SK-N-SH treated with all-trans-retinoic acid at 6 μM for 48 hours (cell line): Measurements from ENCODE around the gene SYK.

Experiments
- ATAC-seq: fragments of 200-7000 bp; cut with Tn5 transposase; 3 replicates; pipeline ENCODE4 v1.9.1; 2020; ENCODE audit warnings: mild to moderate bottlenecking, moderate library complexity
- ARNTL ChIP-seq: fragments of 450-650 bp; formaldehyde crosslinking; IDR thresholded peaks from 2 replicates; pipeline ENCODE4 v1.5.0; 2020; ENCODE audit warnings: low read depth, mild to moderate bottlenecking, moderate library complexity, borderline replicate concordance
- BACH2 ChIP-seq: fragments of 250-450 bp; sonication (Bioruptor Pico); IDR thresholded peaks from 2 replicates; pipeline ENCODE4 v1.9.0; 2021; ENCODE audit warnings: mild to moderate bottlenecking, borderline replicate concordance
- CREB5 ChIP-seq: fragments of 250-450 bp; sonication (Bioruptor Pico); IDR thresholded peaks from 2 replicates; pipeline ENCODE4 v1.5.1; 2020; ENCODE audit warnings: low read depth, mild to moderate bottlenecking, moderate library complexity
- CSDC2 ChIP-seq: fragments of 250-450 bp; sonication (Bioruptor Pico); IDR thresholded peaks from 2 replicates; pipeline ENCODE4 v1.5.0; 2020; ENCODE audit warnings: mild to moderate bottlenecking, moderate library complexity
- ESRRG ChIP-seq: fragments of 250-450 bp; sonication (Bioruptor Pico); IDR thresholded peaks from 2 replicates; pipeline ENCODE4 v1.6.1; 2021; ENCODE audit warnings: mild to moderate bottlenecking
- OSR1 ChIP-seq: fragments of 250-450 bp; sonication (Bioruptor Pico); IDR thresholded peaks from 2 replicates; pipeline ENCODE4 v1.8.0; 2022; ENCODE audit warnings: moderate library complexity, mild to moderate bottlenecking, inconsistent platforms
- PPARA ChIP-seq: fragments of 250-450 bp; sonication (Bioruptor Pico); IDR thresholded peaks from 2 replicates; pipeline ENCODE4 v1.5.0; 2020; ENCODE audit warnings: mild to moderate bottlenecking, borderline replicate concordance
- RARB ChIP-seq: fragments of 250-450 bp; sonication (Bioruptor Pico); IDR thresholded peaks from 2 replicates; pipeline ENCODE4 v1.8.0; 2021; ENCODE audit warnings: mild to moderate bottlenecking, moderate library complexity
- SNAI2 ChIP-seq: fragments of 250-450 bp; sonication (Bioruptor Pico); IDR thresholded peaks from 2 replicates; pipeline ENCODE4 v1.5.0; 2020; ENCODE audit warnings: mild to moderate bottlenecking, moderate library complexity
- TCF4 ChIP-seq: fragments of 250-450 bp; sonication (Bioruptor Pico); IDR thresholded peaks from 2 replicates; pipeline ENCODE4 v1.8.0; 2021; ENCODE audit warnings: mild to moderate bottlenecking, moderate library complexity, borderline replicate concordance
- ZC3H10 ChIP-seq: fragments of 250-450 bp; sonication (Bioruptor Pico); IDR thresholded peaks from 2 replicates; pipeline ENCODE4 v1.5.1; 2021; ENCODE audit warnings: mild to moderate bottlenecking, moderate library complexity
- ZFP3 ChIP-seq: fragments of 250-450 bp; sonication (Bioruptor Pico); IDR thresholded peaks from 2 replicates; pipeline ENCODE4 v1.5.0; 2020; ENCODE audit warnings: mild to moderate bottlenecking, moderate library complexity
- ZFP30 ChIP-seq: fragments of 450-650 bp; formaldehyde crosslinking; IDR thresholded peaks from 2 replicates; pipeline ENCODE4 v1.5.0; 2022; ENCODE audit warnings: mild to moderate bottlenecking, moderate library complexity
- ZNF565 ChIP-seq: fragments of 450-650 bp; formaldehyde crosslinking; conservative IDR thresholded peaks from 2 replicates; pipeline ENCODE4 v1.5.0; 2020; ENCODE audit warnings: low read depth, mild to moderate bottlenecking, moderate library complexity
- ZNF70 ChIP-seq: fragments of 450-650 bp; formaldehyde crosslinking; IDR thresholded peaks from 2 replicates; pipeline ENCODE4 v1.5.0; 2020; ENCODE audit warnings: mild to moderate bottlenecking, moderate library complexity
- ZNF8 ChIP-seq: fragments of 450-650 bp; formaldehyde crosslinking; IDR thresholded peaks from 2 replicates; pipeline ENCODE4 v1.5.0; 2020; ENCODE audit warnings: mild to moderate bottlenecking, moderate library complexity
- TF ChIP-seq, protein P1 (sequence below): fragments of 250-450 bp; sonication (Bioruptor Pico); IDR thresholded peaks from 2 replicates; pipeline ENCODE4 v1.5.1; 2021; ENCODE audit warnings: mild to moderate bottlenecking, moderate library complexity
- TF ChIP-seq, protein P2 (sequence below): fragments of 250-450 bp; sonication (Bioruptor Pico); IDR thresholded peaks from 2 replicates; pipeline ENCODE4 v1.8.0; 2021; ENCODE audit warnings: low read depth, mild to moderate bottlenecking, moderate library complexity, borderline replicate concordance
- TF ChIP-seq, protein P3 (sequence below): fragments of 250-450 bp; sonication (Bioruptor Pico); IDR thresholded peaks from 2 replicates; pipeline ENCODE4 v1.5.0; 2020; ENCODE audit warnings: mild to moderate bottlenecking, moderate library complexity

Gene SYK

DNA sequence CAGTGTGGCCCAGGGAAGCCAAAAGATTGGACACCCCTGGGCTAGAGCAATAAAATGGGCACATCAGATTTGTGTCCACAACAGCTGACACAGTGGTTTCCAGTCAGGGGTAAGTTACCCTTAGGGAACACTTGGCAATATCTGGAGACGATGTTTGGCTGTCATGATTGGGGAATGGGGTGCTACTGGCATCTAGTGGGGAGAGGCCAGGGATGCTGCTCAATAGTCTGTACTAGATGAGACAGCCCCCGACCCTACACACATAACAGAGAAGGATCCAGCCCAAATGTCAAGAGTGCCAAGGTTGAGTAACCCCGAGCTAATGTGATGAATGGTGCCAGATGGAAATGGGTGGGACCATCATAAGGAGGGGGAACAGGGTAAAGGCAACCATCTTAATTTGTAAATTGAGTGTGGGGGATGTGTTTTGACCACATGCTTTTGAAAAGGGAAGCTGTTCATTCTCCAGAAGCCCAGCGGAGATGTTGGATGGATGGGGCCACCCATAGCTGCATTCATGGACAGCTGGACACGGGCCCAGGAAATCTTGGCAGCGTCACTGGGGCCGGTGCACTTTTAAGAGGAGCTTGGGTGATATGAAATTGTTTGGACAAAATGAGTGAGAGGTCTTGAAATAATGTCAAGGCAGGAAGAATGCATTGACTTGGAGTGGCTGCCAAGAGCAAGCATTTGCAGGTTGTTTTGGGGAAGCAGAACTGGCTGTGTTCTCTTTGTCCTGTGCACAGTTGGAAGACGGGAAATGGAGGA, 33.4 kb downstream of the SYK start:
- no peak for TF ChIP-seq PPARA (CRISPR knock-in tag)
- TF ChIP-seq ZFP3 (CRISPR knock-in tag) = no peak
- TF ChIP-seq CSDC2 (CRISPR knock-in tag) = no peak
- no peak for TF ChIP-seq SNAI2 (CRISPR knock-in tag)
- TF ChIP-seq ARNTL (CRISPR knock-in tag) = no peak
- ATAC-seq = no peak

GRCh38 chr9:90836411-90837080, 34.9 kb downstream of the SYK start:
- TF ChIP-seq, protein P1, sequence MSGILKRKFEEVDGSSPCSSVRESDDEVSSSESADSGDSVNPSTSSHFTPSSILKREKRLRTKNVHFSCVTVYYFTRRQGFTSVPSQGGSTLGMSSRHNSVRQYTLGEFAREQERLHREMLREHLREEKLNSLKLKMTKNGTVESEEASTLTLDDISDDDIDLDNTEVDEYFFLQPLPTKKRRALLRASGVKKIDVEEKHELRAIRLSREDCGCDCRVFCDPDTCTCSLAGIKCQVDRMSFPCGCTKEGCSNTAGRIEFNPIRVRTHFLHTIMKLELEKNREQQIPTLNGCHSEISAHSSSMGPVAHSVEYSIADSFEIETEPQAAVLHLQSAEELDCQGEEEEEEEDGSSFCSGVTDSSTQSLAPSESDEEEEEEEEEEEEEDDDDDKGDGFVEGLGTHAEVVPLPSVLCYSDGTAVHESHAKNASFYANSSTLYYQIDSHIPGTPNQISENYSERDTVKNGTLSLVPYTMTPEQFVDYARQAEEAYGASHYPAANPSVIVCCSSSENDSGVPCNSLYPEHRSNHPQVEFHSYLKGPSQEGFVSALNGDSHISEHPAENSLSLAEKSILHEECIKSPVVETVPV (CRISPR knock-in tag) = no peak
- TF ChIP-seq ZNF70 (CRISPR knock-in tag) = no peak
- TF ChIP-seq ZNF8 = no peak
- TF ChIP-seq ARNTL (CRISPR knock-in tag) = no peak
- no peak for TF ChIP-seq RARB (CRISPR knock-in tag)
- ATAC-seq = no peak

- no peak for TF ChIP-seq ZNF565 (CRISPR knock-in tag)
- ATAC-seq = no peak
Measured at GRCh38 chr9:90838098-90838497, 36.5 kb downstream of the SYK start.

- ATAC-seq = no peak
- TF ChIP-seq, protein P1 (CRISPR knock-in tag) = no peak
- TF ChIP-seq CREB5 (CRISPR knock-in tag) = no peak
- TF ChIP-seq BACH2 (CRISPR knock-in tag) = no peak
- TF ChIP-seq TCF4 (CRISPR knock-in tag) = no peak
Measured at GRCh38 chr9:90838581-90839154, 37.0 kb downstream of the SYK start.

DNA sequence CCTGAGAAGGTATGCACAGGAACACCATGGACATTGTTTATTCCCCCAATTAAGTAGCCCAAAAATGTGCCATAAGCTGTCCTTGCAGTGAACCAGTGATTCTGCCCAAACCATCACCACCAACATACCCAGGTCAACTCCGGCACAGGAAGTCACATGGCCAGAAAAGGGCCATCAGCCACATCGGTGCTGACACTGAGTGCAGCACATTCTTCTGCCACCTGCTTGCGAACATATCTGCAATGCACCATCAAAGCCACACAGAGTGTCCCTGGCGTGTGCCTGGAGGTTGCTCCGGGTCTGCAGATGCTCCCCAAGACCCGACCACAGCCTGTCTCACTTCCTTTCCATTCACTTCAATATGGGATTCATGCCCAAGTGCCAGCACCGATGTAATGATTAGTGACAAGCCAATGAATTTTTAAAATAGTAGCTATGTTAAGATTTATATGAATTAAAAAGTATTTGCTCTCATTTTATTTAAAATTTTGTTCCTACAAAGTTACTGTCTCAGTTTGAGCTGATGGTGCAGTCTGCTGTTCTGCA, 37.6 kb downstream of the SYK start:
- TF ChIP-seq ZNF70 (CRISPR knock-in tag) (no peak), ZC3H10 (CRISPR knock-in tag) (no peak), ZNF565 (CRISPR knock-in tag) (no peak), ZFP3 (CRISPR knock-in tag) (no peak), ZFP30 (no peak), PPARA (CRISPR knock-in tag) (no peak), BACH2 (CRISPR knock-in tag) (no peak), CREB5 (CRISPR knock-in tag) (no peak), ZNF8 (no peak), RARB (CRISPR knock-in tag) (no peak), OSR1 (CRISPR knock-in tag) (no peak), ESRRG (CRISPR knock-in tag) (no peak), CSDC2 (CRISPR knock-in tag) (no peak)
- TF ChIP-seq, protein P1 (CRISPR knock-in tag) = no peak
- TF ChIP-seq, protein P2, sequence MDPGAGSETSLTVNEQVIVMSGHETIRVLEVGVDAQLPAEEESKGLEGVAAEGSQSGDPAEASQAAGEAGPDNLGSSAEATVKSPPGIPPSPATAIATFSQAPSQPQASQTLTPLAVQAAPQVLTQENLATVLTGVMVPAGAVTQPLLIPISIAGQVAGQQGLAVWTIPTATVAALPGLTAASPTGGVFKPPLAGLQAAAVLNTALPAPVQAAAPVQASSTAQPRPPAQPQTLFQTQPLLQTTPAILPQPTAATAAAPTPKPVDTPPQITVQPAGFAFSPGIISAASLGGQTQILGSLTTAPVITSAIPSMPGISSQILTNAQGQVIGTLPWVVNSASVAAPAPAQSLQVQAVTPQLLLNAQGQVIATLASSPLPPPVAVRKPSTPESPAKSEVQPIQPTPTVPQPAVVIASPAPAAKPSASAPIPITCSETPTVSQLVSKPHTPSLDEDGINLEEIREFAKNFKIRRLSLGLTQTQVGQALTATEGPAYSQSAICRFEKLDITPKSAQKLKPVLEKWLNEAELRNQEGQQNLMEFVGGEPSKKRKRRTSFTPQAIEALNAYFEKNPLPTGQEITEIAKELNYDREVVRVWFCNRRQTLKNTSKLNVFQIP (CRISPR knock-in tag) = no peak
- TF ChIP-seq, protein P3, sequence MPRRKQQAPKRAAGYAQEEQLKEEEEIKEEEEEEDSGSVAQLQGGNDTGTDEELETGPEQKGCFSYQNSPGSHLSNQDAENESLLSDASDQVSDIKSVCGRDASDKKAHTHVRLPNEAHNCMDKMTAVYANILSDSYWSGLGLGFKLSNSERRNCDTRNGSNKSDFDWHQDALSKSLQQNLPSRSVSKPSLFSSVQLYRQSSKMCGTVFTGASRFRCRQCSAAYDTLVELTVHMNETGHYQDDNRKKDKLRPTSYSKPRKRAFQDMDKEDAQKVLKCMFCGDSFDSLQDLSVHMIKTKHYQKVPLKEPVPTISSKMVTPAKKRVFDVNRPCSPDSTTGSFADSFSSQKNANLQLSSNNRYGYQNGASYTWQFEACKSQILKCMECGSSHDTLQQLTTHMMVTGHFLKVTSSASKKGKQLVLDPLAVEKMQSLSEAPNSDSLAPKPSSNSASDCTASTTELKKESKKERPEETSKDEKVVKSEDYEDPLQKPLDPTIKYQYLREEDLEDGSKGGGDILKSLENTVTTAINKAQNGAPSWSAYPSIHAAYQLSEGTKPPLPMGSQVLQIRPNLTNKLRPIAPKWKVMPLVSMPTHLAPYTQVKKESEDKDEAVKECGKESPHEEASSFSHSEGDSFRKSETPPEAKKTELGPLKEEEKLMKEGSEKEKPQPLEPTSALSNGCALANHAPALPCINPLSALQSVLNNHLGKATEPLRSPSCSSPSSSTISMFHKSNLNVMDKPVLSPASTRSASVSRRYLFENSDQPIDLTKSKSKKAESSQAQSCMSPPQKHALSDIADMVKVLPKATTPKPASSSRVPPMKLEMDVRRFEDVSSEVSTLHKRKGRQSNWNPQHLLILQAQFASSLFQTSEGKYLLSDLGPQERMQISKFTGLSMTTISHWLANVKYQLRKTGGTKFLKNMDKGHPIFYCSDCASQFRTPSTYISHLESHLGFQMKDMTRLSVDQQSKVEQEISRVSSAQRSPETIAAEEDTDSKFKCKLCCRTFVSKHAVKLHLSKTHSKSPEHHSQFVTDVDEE = no peak
- TF ChIP-seq, all 23 proteins: peak for 0

More for the DNA sequence above, 37.6 kb downstream of the SYK start:
- no peak for ATAC-seq
